Transverse colon (tissue), 4 donors: ENCODE data around the gene DNAJC28. TPM values are rescaled to one million over a fixed set of nuclear protein-coding genes. Genes with fewer than 3 reads are reported as not detected.

Experiments
- DNase-seq: peaks from one replicate; pipeline ENCODE4 v3.0.0-alpha.2; 2019
- H3K27ac ChIP-seq, 4 donors: fragments of 200-600 bp; sonication (generic); 2 replicates each; pipeline ENCODE4 v1.5.1; 2016 to 2018; ENCODE audit warnings: inconsistent platforms in 4 of 4
- H3K27me3 ChIP-seq: fragments of 200-600 bp; sonication (generic); 2 replicates; pipeline ENCODE4 v1.5.1; 2017; ENCODE audit warnings: inconsistent platforms
- H3K36me3 ChIP-seq, 4 donors: fragments of 200-600 bp; sonication (generic); 2 replicates each; pipeline ENCODE4 v1.5.1; 2017 to 2019; ENCODE audit warnings: inconsistent platforms in 4 of 4
- H3K4me1 ChIP-seq, 4 donors: fragments of 200-600 bp; sonication (generic); 2 replicates each; pipeline ENCODE4 v1.5.1; 2017 to 2020; ENCODE audit warnings: inconsistent platforms in 4 of 4
- H3K4me3 ChIP-seq, 4 donors: fragments of 200-600 bp; sonication (generic); 1 replicate in 1 of 4; 2 replicates in 3 of 4; pipeline versions ENCODE4 v1.5.1 to v1.6.1; 2017 to 2019; ENCODE audit warnings: inconsistent platforms in 4 of 4
- H3K9me3 ChIP-seq, 2 donors: fragments of 200-600 bp; sonication (generic); 2 replicates each; pipeline ENCODE4 v1.5.1; 2017 to 2019; ENCODE audit warnings: inconsistent platforms in 2 of 2
- EP300 ChIP-seq: sonication (generic); formaldehyde crosslinking; IDR thresholded peaks from one replicate; pipeline ENCODE4 v1.6.1; 2017; ENCODE audit warnings: antibody characterized with exemption, low read depth
- POLR2A ChIP-seq: fragments of 450-650 bp; IDR thresholded peaks from one replicate; pipeline ENCODE4 v1.6.1; 2016; ENCODE audit warnings: antibody characterized with exemption, mild to moderate bottlenecking, moderate library complexity
- POLR2AphosphoS5 ChIP-seq, 3 donors: sonication (generic); formaldehyde crosslinking; IDR thresholded peaks; one replicate each; pipeline ENCODE4 v1.6.1; 2016; ENCODE audit warnings: antibody characterized with exemption in 3 of 3
- WGBS, 2 donors: methylation state at CpG; one replicate each; pipeline ENCODE4 v1.1.5; 2018; ENCODE audit warnings: low coverage in 1 of 2; 5-methylcytosine and 5-hydroxymethylcytosine counted together
- in situ Hi-C, 4 donors: fragments of 200-750 bp; cut with MboI; loops; one replicate each; pipeline versions ENCODE4 v1.15.0 to v1.15.1; 2017; ENCODE audit warnings: low sequenced_read_pairs in 3 of 4, low pct_ligation_motif_present in 1 of 4, low pct_unique_long_range_greater_than_20kb in 1 of 4
- intact Hi-C: fragments of 100-400 bp; cut with DNase I; formaldehyde crosslinking; loops from one replicate; pipeline ENCODE4 v1.15.1; 2023; ENCODE audit warnings: low total_unique reads
- total RNA-seq, 4 donors: library from RNA; depleted of rRNA; stranded (reverse); fragments of >200 nt; gene quantifications; one replicate each; pipeline ENCODE4 v1.1.0, GENCODE V29; 2016
- TF ChIP-seq, protein P1 (sequence below), 5 experiments: fragments of 200-600 bp in 3 of 5; fragments of 450-650 bp in 2 of 5; sonication (generic) in 3 of 5; IDR thresholded peaks; 1 replicate in 2 of 5; 2 replicates in 3 of 5; pipeline ENCODE4 v1.5.1; 2016 to 2017; ENCODE audit warnings: antibody characterized with exemption in 5 of 5, inconsistent platforms in 3 of 5, mild to moderate bottlenecking in 2 of 5, moderate library complexity in 1 of 5

The DNAJC28 gene
- total RNA-seq, 4 donors from 2014 or later = 3.0 to 3.7 TPM; not detected in 2

DNA sequence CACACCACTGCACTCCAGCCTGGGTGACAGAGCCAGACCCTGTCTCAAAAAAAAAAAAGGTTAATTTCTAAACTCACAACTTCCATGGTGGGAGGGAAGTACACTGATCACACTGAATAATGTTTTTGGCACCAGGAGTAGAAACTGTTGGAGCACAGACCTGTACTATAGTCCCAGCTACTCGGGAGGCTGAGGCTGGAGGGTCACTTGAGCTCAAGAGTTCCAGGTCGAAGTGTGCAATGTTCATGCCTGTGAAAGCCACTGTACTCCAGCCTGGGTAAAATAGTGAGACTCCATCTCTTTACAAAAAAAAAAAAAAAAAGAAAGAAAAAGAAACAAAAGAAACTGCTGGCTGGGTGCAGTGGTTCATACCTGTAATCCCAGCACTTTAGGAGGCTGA is 47.0 kb downstream of the DNAJC28 start:
- WGBS, 2 donors = 82% methylated on average over 2 of the region's 2 CpGs; no CpG with 5 or more reads in 1 of the 2 donors
- in situ Hi-C loops = loop anchor here in 2 of 4 donors (10.0 to 25.0 kb wide), 2 partner anchors 250 to 507 kb away; no protein-coding TSS in a partner anchor
- Histone ChIP-seq H3K9me3 (no peaks in the 10 kb centered on the region), H3K4me1 (peaks cover 0 to 12% (median 5%) of the 10 kb centered on the region in 4 donors), H3K27ac (peak overlapping the region in 1 of 4 donors; percentile 33), H3K36me3 (peaks cover 0 to 8% (median 3%) of the 10 kb centered on the region in 4 donors), H3K4me3 (no peak overlapping the region), H3K27me3 (no peaks in the 10 kb centered on the region)
- intact Hi-C loops = loop anchor here (10.0 kb wide), 2 partner anchors 80 to 240 kb away; no protein-coding TSS in a partner anchor
- TF ChIP-seq, protein P1, sequence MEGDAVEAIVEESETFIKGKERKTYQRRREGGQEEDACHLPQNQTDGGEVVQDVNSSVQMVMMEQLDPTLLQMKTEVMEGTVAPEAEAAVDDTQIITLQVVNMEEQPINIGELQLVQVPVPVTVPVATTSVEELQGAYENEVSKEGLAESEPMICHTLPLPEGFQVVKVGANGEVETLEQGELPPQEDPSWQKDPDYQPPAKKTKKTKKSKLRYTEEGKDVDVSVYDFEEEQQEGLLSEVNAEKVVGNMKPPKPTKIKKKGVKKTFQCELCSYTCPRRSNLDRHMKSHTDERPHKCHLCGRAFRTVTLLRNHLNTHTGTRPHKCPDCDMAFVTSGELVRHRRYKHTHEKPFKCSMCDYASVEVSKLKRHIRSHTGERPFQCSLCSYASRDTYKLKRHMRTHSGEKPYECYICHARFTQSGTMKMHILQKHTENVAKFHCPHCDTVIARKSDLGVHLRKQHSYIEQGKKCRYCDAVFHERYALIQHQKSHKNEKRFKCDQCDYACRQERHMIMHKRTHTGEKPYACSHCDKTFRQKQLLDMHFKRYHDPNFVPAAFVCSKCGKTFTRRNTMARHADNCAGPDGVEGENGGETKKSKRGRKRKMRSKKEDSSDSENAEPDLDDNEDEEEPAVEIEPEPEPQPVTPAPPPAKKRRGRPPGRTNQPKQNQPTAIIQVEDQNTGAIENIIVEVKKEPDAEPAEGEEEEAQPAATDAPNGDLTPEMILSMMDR (IDR thresholded peaks at IDR 0.05) = no peak
- TF ChIP-seq EP300 (no peak), POLR2A (no peak), POLR2AphosphoS5 (IDR thresholded peaks at IDR 0.05) (no peak)
- DNase-seq = no peak

DNA sequence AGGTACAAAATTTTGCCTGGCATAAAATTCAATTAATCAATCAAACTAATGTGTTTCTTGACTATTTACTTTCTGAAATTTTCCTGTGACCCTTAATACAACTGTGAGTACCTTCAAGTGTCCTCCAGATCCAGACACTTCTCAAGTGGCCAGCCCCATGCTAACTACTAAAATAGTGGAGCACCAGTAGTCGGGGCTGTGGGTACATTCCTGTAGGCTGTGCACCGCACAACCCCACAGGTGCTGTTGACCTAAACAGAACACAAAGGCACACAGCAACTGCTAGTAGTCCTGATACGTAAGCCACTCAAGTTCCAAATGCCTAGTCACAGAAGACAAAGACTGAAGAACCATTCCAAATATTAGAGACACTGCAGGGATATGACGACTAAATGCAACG is 48.3 kb downstream of the DNAJC28 start:
- WGBS, 2 donors = 90% methylated on average over 2 to 5 of the region's 5 CpGs
- no peak for DNase-seq
- peak overlapping the region in 2 of 4 donors; percentile 51 to 70 for H3K27ac ChIP-seq
- H3K4me1 ChIP-seq = peaks cover 0 to 12% (median 5%) of the 10 kb centered on the region in 4 donors
- no peaks in the 10 kb centered on the region for H3K27me3 ChIP-seq
- no peak overlapping the region for H3K4me3 ChIP-seq
- intact Hi-C loops = loop anchor here (10.0 kb wide), 2 partner anchors 78 to 238 kb away; no protein-coding TSS in a partner anchor
- TF ChIP-seq POLR2A (no peak), POLR2AphosphoS5 (IDR thresholded peaks at IDR 0.05) (no peak), EP300 (no peak)
- TF ChIP-seq, protein P1 (IDR thresholded peaks at IDR 0.05) = no peak
- in situ Hi-C loops = loop anchor here in 2 of 4 donors (10.0 to 25.0 kb wide), 2 partner anchors 248 to 506 kb away; no protein-coding TSS in a partner anchor
- no peaks in the 10 kb centered on the region for H3K9me3 ChIP-seq
- H3K36me3 ChIP-seq = peaks cover 0 to 13% (median 5%) of the 10 kb centered on the region in 4 donors

GRCh38 chr21:33441489-33442477 is 49.7 kb downstream of the DNAJC28 start:
- Histone ChIP-seq H3K4me1 (peaks cover 0 to 12% (median 5%) of the 10 kb centered on the region in 4 donors), H3K4me3 (no peak overlapping the region), H3K9me3 (no peaks in the 10 kb centered on the region), H3K27ac (peak overlapping the region; percentile 43 to 70 (median 56)), H3K27me3 (no peaks in the 10 kb centered on the region), H3K36me3 (peaks cover 0 to 25% (median 11%) of the 10 kb centered on the region in 4 donors)
- TF ChIP-seq POLR2A = no peak
- peak in 2 of 3 donors; percentile 42 to 43 for TF ChIP-seq POLR2AphosphoS5 (IDR thresholded peaks at IDR 0.05)
- no peak for TF ChIP-seq EP300
- TF ChIP-seq, protein P1 (IDR thresholded peaks at IDR 0.05) = no peak
- 48 to 75% methylated on average over 4 to 11 of the region's 11 CpGs for WGBS, 2 donors
- intact Hi-C loops = loop anchor here (10.0 kb wide), 2 partner anchors 77 to 237 kb away; no protein-coding TSS in a partner anchor
- peak; percentile 59 for DNase-seq
- in situ Hi-C loops = loop anchor here in 2 of 4 donors (10.0 to 25.0 kb wide), 2 partner anchors 247 to 504 kb away; no protein-coding TSS in a partner anchor

Other genes with a start within 250 kb of the DNAJC28 start
- 100 to 1,000 TPM in 1 of 4 donors, 10 to 100 TPM in 3; 15.7 to 104 (median 63.2) TPM for gene IL10RB, start 225.3 kb downstream of the DNAJC28 start, total RNA-seq
- gene IFNAR1, start 166.7 kb downstream of the DNAJC28 start, total RNA-seq = 10 to 100 TPM; 10.3 to 30.7 (median 28.9) TPM
- gene IFNGR2, start 88.3 kb downstream of the DNAJC28 start, total RNA-seq = 100 to 1,000 TPM in 1 of 4 donors, 10 to 100 TPM in 3; 40.8 to 131 (median 76.6) TPM
- gene TMEM50B, start 11.7 kb downstream of the DNAJC28 start, total RNA-seq = 100 to 1,000 TPM in 3 of 4 donors, 10 to 100 TPM in 1; 70.3 to 181 (median 105) TPM
- 100 to 1,000 TPM in 1 of 4 donors, 10 to 100 TPM in 3; 23.9 to 123 (median 68.5) TPM for gene GART, start 50.4 kb upstream of the DNAJC28 start, total RNA-seq
- 100 to 1,000 TPM; 183 to 465 (median 223) TPM for gene SON, start 51.3 kb upstream of the DNAJC28 start, total RNA-seq
- 1 to 10 TPM; 1.8 to 6.5 (median 3.5) TPM for gene DONSON, start 97.0 kb upstream of the DNAJC28 start, total RNA-seq
- 10 to 100 TPM; 27.7 to 58.9 (median 43.6) TPM for gene CRYZL1, start 150.0 kb upstream of the DNAJC28 start, total RNA-seq
- 100 to 1,000 TPM in 1 of 4 donors, 10 to 100 TPM in 3; 37.0 to 123 (median 61.1) TPM for gene ITSN1, start 150.8 kb upstream of the DNAJC28 start, total RNA-seq